ENCODE results near the gene RANBP9. TPM values are rescaled to one million over a fixed set of nuclear protein-coding genes. Genes with fewer than 3 reads are reported as not detected.
A peak's percentile ranks its signal among the peaks of the same experiment; 100 is the strongest.

The RANBP9 gene
- total RNA-seq, 2 donors from 2014 or later, result 32.5 to 33.9 TPM

DNA sequence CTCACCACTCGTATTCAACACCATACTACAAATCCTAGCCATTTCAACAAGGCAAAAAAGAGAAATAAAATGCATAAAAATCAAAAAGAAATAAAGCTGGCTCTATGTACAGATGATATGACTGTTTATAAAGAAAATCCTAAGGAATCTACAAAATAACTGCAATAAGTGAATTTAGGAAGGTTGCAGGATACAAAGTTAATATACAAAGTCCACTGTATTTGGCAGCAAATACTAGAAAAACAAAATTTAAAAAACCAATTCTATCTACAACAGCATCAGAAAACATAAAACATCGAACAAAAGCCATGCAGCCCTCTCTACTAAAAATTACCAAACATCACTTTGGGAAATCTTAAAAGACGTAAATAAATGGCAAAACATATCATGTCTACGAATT, 47.6 kb downstream of the RANBP9 start:
- intact Hi-C loops (cut with DNase I, micrococcal nuclease), result no loop called here
- DNase-seq (no peak), ATAC-seq (no peak)

- DNase-seq (no peak), ATAC-seq (no peak)
- intact Hi-C loops (cut with DNase I, micrococcal nuclease), result no loop called here
Observed at GRCh38 chr6:13662651-13663334, 48.8 kb downstream of the RANBP9 start.

- ATAC-seq (no peak), DNase-seq (no peak)
- intact Hi-C loops (cut with DNase I, micrococcal nuclease), result no loop called here
Observed at GRCh38 chr6:13661647-13662046, 50.0 kb downstream of the RANBP9 start.

DNA sequence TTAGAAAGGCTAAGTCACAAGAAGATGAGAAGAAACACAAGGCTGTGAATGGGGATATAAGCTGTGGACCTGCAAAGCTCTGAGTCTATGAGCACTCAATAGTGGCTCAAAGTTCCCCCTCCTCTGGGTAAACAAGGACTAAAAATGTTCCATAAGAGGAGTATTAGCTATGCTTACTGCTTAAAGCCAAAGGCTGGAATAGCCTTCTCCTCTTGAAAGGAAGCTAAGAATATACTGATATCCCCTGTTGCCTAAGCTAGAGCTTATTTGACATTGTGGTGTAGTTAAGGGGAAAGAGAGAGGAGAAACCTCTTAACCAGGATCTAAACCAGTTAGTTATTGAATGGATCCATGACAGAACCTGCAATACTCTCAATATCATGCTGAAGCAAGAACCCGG, 50.7 kb downstream of the RANBP9 start:
- ATAC-seq, result no peak
- no peak for DNase-seq
- intact Hi-C loops (cut with DNase I, micrococcal nuclease), result no loop called here

DNA sequence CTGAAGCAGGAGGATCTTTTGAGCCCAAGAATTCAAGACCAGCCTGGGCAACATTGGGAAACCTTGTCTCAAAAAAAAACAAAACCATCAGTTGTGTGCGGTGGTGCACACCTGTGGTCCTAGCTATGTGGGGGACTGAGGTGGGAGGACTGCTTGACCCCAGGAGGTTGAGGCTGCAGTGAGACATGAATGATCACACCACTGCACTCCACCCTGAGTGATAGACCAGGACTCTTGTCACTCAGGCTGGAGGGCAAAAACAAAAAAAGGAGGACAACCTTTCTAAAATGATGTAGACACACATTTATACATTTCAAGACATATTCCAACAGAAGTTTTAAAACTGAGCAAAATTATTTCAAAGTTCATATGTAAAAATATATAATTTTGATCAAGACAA, 51.4 kb downstream of the RANBP9 start:
- intact Hi-C loops (cut with DNase I, micrococcal nuclease), result no loop called here
- DNase-seq (no peak), ATAC-seq (no peak)

DNA sequence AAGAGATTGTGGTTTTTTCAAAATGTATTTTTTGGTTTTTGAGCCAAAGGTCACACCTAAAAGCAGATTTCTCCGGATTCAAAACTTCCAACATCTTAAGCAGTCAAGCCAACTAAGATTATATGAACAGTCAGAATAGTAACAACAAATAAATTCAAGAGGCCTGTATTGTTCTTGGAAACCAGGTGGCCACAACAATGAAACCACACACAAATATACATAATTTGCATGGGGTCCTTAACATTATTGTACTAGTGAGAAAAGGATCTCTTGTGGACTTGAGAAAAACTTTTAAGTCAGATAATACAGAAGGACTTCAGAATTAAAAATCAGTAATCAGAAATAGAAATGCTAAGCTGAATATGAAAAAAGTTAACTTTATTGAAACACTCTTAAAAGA, 55.9 kb downstream of the RANBP9 start:
- ATAC-seq, result no peak
- intact Hi-C loops (cut with DNase I, micrococcal nuclease), result no loop called here
- no peak for DNase-seq

DNA sequence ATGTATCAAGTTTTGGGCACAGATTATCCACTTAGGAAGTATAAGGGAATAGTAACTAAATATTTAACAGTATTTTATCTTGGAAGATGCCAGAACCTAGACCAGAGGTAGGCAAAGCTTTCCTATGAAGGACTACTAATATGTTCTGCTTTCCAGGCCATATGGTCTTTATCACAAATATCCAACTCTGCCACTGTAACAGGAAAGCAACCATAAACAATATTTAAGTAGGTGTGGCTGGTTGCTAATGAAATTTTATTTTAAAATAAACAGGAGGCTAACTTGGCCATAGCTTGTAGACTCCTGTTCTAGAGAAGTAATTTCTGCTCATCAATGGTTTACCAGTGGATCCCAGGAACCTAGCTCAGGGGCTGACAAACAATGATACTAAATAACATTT, 57.1 kb downstream of the RANBP9 start:
- no peak for ATAC-seq
- intact Hi-C loops (cut with DNase I, micrococcal nuclease), result no loop called here
- DNase-seq, result no peak

- ATAC-seq, result no peak
- intact Hi-C loops (cut with DNase I, micrococcal nuclease), result no loop called here
- no peak for DNase-seq
Observed at GRCh38 chr6:13653296-13653695, 58.3 kb downstream of the RANBP9 start.

DNA sequence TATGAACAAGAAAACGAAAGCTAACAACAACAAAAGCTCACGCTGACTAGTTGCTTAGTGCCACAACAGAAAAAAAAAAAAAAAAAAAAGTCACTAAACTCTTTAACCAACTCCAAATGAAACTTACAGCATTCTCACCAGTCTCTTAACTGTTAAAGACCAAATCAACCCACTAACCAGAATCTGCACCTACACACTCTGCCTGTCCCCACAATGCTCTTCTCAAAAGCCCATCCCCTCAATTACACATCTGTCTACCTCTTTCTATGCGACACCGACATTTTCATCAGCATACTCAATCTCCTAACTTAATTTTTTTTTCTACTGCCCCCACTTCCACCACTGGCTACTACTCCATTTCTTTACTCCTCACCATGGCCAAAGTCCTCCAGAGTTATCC, 62.2 kb downstream of the RANBP9 start:
- ATAC-seq (no peak), DNase-seq (no peak)
- intact Hi-C loops (cut with DNase I, micrococcal nuclease), result no loop called here

GRCh38 chr6:13648850-13649249, 62.8 kb downstream of the RANBP9 start:
- DNase-seq (no peak), ATAC-seq (no peak)
- intact Hi-C loops (cut with DNase I, micrococcal nuclease), result no loop called here

DNA sequence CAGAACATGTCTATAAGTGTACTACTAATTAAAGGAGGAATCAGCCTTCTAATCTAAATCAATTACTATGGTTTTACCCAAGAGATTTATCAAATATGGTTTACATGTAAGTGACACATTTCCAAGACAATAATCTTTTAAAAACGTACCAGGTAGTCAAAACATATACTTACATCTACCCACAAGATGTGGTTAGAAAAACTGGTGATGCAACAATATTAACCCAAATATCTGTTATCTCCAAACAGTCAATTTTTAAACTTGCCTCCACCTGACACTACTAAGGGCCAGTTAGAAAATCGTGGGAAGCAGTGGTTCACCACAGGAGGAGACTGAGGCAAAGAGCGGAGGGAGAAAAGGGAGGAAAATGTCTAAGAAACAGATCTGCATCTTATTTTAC, 68.5 kb downstream of the RANBP9 start:
- ATAC-seq (no peak), DNase-seq (no peak)
- intact Hi-C loops (cut with DNase I, micrococcal nuclease), result no loop called here

DNA sequence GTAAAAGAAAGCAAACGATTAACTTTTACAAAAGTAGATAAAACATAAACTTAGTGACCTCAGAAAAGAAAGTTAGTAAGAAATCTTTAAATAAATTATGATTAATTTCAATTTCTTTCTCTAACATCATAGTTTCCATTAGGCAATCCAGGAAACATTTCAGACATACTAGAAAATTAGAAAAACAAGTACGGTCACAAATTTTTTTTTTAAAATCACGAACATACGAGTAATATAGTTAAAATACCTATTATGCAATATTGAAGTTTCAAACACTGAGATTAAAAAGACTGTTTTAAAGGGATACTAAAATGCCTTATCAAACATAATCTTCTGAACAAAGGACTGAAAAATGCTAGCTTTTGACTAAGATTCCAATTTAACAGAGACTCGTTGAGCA, 70.3 kb downstream of the RANBP9 start:
- ATAC-seq, result no peak
- intact Hi-C loops (cut with DNase I, micrococcal nuclease), result no loop called here

GRCh38 chr6:13638626-13639025, 73.0 kb downstream of the RANBP9 start:
- ATAC-seq (no peak), DNase-seq (no peak)
- intact Hi-C loops (cut with DNase I, micrococcal nuclease), result no loop called here

More for the DNA sequence above, 70.3 kb downstream of the RANBP9 start:
- DNase-seq, result no peak

GRCh38 chr6:13638014-13638413, 73.6 kb downstream of the RANBP9 start:
- DNase-seq, result no peak
- ATAC-seq, result no peak
- intact Hi-C loops (cut with DNase I, micrococcal nuclease), result no loop called here

DNA sequence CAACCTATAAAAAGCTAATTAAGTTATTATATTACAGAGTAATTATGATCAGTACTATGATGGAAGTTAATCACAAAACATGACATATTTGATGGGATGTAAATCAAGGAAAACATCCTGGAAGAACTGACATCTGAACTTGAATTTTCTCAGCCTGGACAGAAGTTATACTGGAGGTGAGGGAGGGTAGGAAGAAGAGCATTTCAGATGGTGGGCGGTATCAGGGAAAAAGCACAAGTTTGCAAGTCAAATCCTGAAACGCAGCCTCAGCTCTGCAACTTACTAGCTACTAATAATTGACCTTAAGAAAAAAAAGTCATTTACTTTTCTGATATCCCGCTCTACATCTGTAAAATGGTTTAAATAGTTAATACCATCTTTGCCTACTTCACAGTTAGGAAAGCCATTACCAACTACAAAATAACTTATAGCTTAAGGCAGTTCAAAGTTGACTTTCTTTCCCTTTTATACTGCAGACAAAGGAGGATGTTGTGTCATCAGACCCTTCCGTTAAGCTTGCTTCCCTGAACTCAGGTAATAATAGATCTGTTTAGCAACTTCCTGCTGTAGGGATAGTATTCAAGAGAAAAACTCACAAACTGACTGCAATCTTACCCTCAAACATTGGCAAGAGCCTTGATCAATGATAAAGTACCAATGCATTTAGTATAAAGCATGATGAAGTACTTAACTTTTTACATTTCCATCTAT, 75.5 kb downstream of the RANBP9 start:
- no peak for ATAC-seq
- intact Hi-C loops (cut with DNase I, micrococcal nuclease), result no loop called here
- no peak for DNase-seq

DNA sequence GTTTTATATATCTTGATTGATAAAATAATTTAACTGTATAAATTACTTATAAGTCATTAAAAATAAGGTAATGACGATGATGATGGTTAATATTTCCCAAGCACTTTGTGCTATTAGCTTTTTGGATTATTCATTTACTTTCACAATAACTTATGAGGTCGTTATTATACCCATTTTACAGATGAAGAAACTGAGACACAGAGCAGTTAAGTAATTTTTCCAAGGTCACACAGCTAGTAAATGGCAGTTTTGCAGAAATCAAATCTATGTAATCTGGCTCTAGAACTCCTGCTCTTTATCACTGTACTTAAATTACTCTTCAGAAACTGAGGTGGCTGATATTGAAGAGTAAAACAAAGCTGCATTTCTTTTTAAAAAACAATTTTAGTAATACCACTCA, 78.3 kb downstream of the RANBP9 start:
- DNase-seq (no peak), ATAC-seq (no peak)
- intact Hi-C loops (cut with DNase I, micrococcal nuclease), result no loop called here

DNA sequence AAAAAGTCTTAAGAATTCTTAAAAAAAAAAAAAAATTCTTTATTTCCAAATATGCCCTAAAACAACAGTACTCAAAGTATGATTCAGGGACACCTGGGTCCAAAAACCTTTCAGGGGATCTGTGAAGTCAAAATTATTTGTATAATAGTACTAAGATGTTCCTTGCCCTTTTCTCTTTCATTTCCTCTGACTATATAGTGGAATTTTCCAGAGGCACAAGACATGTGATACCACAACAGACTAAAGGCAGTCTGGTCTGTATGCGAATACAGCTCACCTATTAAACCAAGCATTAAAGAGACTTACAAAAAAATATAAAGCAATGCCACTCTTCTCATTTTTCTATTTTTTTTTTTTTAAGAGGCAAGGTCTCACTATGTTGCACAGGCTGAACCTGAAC, 81.1 kb downstream of the RANBP9 start:
- ATAC-seq, result no peak

GRCh38 chr6:13629459-13630116, 82.0 kb downstream of the RANBP9 start:
- intact Hi-C loops (cut with DNase I, micrococcal nuclease), result no loop called here
- no peak for DNase-seq
- no peak for ATAC-seq

More for the DNA sequence above, 81.1 kb downstream of the RANBP9 start:
- intact Hi-C loops (cut with DNase I, micrococcal nuclease), result no loop called here
- DNase-seq, result no peak

DNA sequence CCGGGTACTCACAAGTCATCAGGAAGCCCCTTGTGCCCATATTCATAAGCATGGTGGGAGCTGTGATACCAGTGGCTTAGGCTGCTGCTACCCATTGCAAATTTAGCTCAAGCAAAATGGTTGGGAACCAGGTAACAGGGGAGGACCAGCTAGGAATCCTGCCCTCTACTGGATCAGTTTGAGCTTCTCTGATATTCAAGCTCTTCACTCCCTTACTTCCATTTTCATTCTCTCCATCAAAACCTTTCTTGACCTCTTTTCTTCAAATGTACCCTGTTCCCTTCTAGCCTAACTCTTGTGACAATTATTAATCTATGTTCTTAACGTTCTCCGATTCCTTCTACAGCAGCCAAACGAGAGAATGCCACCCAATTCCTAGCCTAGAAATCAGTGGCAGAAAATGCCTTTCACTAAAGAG, 86.8 kb downstream of the RANBP9 start:
- DNase-seq (no peak), ATAC-seq (peak; percentile 70)
- intact Hi-C loops (cut with DNase I, micrococcal nuclease), result no loop called here

GRCh38 chr6:13617066-13617465, 94.6 kb downstream of the RANBP9 start:
- ATAC-seq, result no peak
- intact Hi-C loops (cut with DNase I, micrococcal nuclease), result loop anchor here (10.0 kb wide), 2 partner anchors 88 to 148 kb away; no protein-coding TSS in a partner anchor
- DNase-seq, result no peak
